ENCODE data around the gene GPR148. TPM values are rescaled to one million over a fixed set of nuclear protein-coding genes. Genes with fewer than 3 reads are reported as not detected.
"Not testable (repeated sequence)": the region's sequence is repeated elsewhere in the genome, so short reads cannot be mapped to it uniquely, and the experiment has no call there.

The GPR148 gene
- polyA plus RNA-seq, 2 of the 4 experiments (the other 2 are of a cell fraction), result not detected

- no peaks in the 10 kb centered on the region for H3K9me3 ChIP-seq
- 84% methylated on average over 15 of the region's 17 CpGs for WGBS (ENCODE audit: missing lambda C conversion rate)
- no peak for DNase-seq (ENCODE audit: low read depth in 1 of 2, low spot score in 1 of 2)
- no peak for FAIRE-seq
- CTCF ChIA-PET, result interaction anchor here (0.6 to 1.7 kb wide), 5 partner anchors 13 to 434 kb away, joined by 3 to 5 read pairs (median 4); no protein-coding TSS in a partner anchor
- no peak overlapping the region for H3K4me3 ChIP-seq
- no peak for ATAC-seq
- H3K4me2 ChIP-seq, result no peak overlapping the region
- POLR2A ChIA-PET, result no interaction called here
- TF ChIP-seq ESRRA (IDR thresholded peaks at IDR 0.05; ENCODE audit: borderline replicate concordance, low read length) (no peak), BCL3 (IDR thresholded peaks at IDR 0.05) (no peak), SREBF2 (IDR thresholded peaks at IDR 0.05) (no peak), EHMT2 (IDR thresholded peaks at IDR 0.05; ENCODE audit: low read depth) (no peak), CTCF (IDR thresholded peaks at IDR 0.05) (no peak), RARB (CRISPR knock-in tag; IDR thresholded peaks at IDR 0.05) (no peak), CBX8 (IDR thresholded peaks at IDR 0.05) (no peak), TP53 (CRISPR knock-in tag; IDR thresholded peaks at IDR 0.05) (no peak), JUNB (IDR thresholded peaks at IDR 0.05) (no peak), EP300 (IDR thresholded peaks at IDR 0.05) (no peak)
- peaks cover 9% of the 10 kb centered on the region for H3K4me1 ChIP-seq
- H3K27ac ChIP-seq, result no peak overlapping the region
These were observed 741 bp downstream of the GPR148 start for GRCh38 chr2:130729322-130730299.

- ATAC-seq; H3K9me3 ChIP-seq; DNase-seq (ENCODE audit: low read depth in 1 of 2, low spot score in 1 of 2); CTCF ChIA-PET; POLR2A ChIA-PET; H3K4me1 ChIP-seq; H3K4me2 ChIP-seq; H3K27ac ChIP-seq; H3K4me3 ChIP-seq; FAIRE-seq: not testable (repeated sequence)
- 38% methylated on average over 11 of the region's 11 CpGs for whole genome bisulfite sequencing (ENCODE audit: missing lambda C conversion rate)
These were observed 3.4 kb downstream of the GPR148 start for GRCh38 chr2:130732257-130732656.

- H3K4me2 ChIP-seq, result no peak overlapping the region
- DNase-seq (ENCODE audit: low read depth in 1 of 2, low spot score in 1 of 2), result no peak
- ATAC-seq, result no peak
- no peak overlapping the region for H3K27ac ChIP-seq
- H3K4me3 ChIP-seq, result no peak overlapping the region
- no peak for FAIRE-seq
- no peak for TF ChIP-seq POLR2AphosphoS2 (conservative IDR thresholded peaks at IDR 0.05; ENCODE audit: low read length)
- no peak for TF ChIP-seq CBX2 (IDR thresholded peaks at IDR 0.05; ENCODE audit: borderline replicate concordance, low read depth)
- no peak for TF ChIP-seq FOSL2 (IDR thresholded peaks at IDR 0.05)
- TF ChIP-seq FOSL2 (CRISPR knock-in tag; IDR thresholded peaks at IDR 0.05), result no peak
- no peak for TF ChIP-seq EP300 (IDR thresholded peaks at IDR 0.05)
- no peak for TF ChIP-seq EHF (CRISPR knock-in tag; IDR thresholded peaks at IDR 0.05)
- TF ChIP-seq MAX (IDR thresholded peaks at IDR 0.05), result no peak
- no peak for TF ChIP-seq BCL3 (IDR thresholded peaks at IDR 0.05)
- no peak for TF ChIP-seq HES2 (IDR thresholded peaks at IDR 0.05)
- no peak for TF ChIP-seq NFE2L2 (conservative IDR thresholded peaks at IDR 0.05; ENCODE audit: low read length)
- no peak for TF ChIP-seq CHD4 (IDR thresholded peaks at IDR 0.05; ENCODE audit: borderline replicate concordance)
- TF ChIP-seq MAFK (IDR thresholded peaks at IDR 0.05; ENCODE audit: partially characterized antibody), result no peak
- no peak for TF ChIP-seq KDM5A (IDR thresholded peaks at IDR 0.05)
- TF ChIP-seq FOSB (CRISPR knock-in tag; IDR thresholded peaks at IDR 0.05), result no peak
- H3K9me3 ChIP-seq, result peaks cover 3% of the 10 kb centered on the region; the same call in 1 of the 3 replicates
- CTCF ChIA-PET, result no interaction called here
- 48% methylated on average over 3 of the region's 3 CpGs for WGBS (ENCODE audit: missing lambda C conversion rate)
- no peaks in the 10 kb centered on the region for H3K4me1 ChIP-seq
- POLR2A ChIA-PET, result no interaction called here
These were observed 6.3 kb downstream of the GPR148 start for GRCh38 chr2:130735200-130735599.
